Globus pallidus (tissue), 1 donor: ENCODE measurements around the gene P4HA2.

Source experiments
- DNase-seq: peaks from one replicate; pipeline ENCODE4 v3.0.0-alpha.2; 2015; ENCODE audit warnings: low spot score

The P4HA2 gene

DNA sequence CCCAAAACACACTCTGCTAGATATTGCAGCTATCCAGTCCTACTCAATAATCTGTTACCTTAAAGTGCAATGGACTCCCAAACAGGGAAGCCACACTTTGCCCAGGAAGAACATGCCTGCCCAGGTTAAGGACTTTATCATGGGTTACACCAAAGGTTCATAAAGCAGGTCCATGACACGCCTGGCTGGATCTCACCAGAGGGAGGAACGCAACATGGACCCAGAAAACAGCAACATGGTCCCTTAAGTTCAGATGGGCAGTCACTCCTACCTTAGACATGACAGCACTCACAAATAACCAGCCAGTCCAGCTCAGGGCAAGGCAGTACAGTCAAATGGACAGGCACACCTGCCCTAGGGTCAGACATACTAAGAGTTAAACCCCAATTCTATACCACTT is 3.8 kb downstream of the P4HA2 start:
- no peak for DNase-seq

DNA sequence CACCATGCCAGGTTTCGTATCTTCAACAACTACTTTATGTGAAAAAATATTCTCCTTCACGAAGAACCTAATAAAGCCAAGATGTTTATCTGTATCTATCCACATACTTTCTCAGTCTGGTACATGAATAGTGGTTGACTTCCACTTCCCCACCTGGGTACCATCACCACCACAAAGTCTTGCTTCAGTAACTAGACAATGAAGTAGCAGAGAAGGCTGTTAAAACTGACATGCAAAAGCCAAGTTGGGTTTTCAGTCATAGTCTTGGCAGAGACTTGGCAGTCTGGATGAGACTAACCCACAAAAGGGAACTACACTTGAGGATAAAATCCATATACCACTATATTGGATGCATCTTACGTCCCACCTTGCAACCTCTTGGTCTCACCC is 5.0 kb downstream of the P4HA2 start:
- DNase-seq = no peak

DNA sequence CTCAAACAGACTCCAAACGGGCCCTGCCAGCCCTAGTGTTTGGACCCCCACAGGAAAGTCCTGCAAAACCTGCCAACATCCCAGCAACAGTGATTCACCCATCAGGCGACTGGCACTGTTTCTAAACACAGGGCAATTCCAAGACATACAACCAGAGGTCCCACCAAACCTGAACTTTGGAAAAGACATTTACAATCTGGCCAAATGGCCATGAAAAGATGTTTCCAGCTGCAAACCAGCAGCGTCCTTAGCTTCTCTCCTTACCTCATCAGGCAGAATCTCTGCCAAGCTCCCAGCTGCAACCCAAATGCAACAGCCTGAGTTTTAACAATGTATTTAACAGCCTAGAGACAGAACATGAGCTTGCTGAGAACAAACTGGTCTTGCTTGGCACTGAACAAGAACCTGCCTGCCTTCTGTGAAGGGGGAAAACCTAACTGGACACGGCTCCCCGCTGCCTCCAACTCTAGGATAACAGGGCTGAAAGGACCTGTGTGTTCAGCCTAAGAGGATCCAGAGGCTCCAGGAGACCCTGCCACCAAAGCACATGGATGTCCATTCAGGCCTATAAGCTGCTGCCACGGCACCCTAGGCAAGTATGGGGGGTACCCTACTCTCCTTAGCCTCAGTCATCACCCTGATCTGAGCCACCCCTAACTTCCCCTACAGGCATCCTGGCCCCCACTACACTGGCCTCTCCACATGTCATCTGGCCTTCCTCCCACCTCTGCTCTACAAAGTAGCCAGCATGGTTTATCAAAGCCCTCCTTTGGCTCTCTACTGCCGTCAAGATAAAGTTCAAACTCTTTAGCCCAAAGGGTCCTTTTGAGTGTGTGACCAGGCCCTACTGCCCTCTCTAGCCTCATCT is 5.6 kb downstream of the P4HA2 start:
- DNase-seq = peak; percentile 41

DNA sequence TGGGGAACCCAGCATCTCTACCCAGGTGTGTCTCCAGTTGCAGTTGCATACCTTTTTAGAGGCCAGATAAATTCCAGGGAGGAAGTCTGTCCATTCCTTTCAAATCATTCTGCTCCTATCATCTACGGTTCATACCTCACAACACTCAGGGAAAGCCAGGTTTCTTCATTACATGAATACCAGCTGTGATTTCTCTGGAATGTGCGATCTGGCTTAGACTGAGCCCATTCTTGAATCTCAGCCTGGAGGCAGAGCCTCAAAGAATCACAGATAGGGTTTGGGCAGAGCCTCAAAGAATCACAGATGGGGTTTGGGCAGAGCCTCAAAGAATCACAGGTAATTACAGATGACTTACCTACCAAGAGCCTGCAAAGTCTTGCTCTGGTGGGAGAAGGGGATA is 7.2 kb downstream of the P4HA2 start:
- no peak for DNase-seq

DNA sequence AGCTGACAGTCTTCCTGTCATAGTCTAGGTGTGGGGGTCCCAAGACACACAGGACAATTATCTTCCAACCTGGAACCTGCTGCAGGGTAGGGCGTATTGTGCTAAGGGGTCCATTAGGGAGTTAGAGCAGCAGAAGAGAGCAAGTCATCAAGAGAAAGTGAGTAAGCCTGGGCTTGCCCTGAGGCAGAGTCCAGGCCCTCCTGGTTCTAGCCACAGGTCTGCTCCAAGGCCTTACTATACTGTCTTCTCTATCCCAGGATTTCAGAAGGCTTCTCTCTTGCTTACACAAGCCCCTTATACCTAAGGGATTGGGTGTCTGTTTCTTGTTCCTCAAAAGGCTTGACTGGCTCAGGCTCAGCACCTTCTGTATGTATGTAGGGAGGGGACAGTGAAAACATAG is 7.7 kb downstream of the P4HA2 start:
- DNase-seq = no peak

DNA sequence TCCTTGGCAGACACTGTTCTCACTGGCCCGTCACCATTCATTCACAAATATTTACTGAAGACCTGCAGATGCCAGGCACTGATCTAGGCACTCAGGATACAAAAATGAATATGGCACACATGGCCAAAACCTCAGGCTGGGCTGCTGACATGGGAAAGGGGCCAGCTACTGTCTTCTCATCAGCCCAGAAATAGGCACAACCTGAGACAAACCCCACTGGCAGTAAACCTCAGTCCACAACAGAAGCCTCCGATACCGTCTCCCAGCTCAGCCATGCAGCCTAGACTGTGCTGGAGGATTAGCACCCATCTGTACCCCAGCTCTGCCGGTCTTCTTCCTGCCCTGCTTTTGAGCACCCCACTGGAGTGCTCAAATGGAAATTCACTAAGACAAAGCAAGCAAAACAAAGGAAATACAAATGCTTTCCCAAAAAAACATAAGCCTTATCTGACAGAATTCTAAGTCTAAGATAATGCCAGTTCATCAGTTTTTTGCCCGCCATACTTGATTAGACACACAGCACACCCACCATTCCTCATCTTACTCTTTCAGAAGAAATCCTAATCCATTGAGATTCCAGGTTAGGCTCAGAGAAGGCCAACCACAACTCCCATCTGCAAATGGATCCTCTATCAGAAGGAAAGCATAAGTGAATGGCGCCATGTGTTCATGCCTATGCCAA is 8.2 kb downstream of the P4HA2 start:
- no peak for DNase-seq

DNA sequence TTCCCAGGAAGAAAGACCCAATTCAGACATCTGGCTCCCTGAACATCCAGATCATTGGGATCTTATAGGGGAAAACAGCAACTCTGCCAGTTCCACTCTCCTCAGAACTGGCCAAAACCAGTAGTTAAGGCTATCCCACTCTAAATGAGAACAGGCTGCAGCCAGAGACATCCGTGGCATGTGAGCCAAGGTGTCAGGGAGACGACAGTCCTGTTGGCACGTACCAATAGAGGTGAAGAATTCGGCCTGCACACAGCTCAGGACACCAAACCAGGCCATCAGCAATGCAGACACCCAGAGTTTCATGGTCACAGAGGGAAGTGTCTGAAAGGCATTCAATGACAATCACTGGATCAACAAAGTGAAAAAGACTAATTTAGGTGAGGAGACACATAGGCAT is 9.3 kb downstream of the P4HA2 start:
- no peak for DNase-seq

DNA sequence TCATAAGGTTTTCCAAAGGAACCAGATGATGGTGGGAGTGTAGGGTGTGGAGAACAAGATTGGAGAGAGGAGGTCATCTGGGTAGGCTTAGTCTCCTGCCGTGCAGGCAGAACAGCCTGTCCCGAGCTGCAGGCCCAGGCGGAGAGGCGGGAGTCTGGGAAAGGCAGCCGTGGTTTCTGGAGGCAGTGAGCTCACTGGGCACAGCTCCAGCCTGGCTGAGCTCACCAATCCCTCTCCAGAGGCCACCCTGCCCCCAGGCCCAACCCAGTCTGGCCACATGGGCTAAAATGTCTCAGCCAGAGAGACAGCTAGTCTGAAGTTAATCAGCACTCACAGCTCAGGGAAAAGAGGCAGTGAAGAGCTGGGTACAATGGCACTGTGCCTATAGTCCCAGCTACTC is 12.3 kb downstream of the P4HA2 start:
- DNase-seq = peak; percentile 81

DNA sequence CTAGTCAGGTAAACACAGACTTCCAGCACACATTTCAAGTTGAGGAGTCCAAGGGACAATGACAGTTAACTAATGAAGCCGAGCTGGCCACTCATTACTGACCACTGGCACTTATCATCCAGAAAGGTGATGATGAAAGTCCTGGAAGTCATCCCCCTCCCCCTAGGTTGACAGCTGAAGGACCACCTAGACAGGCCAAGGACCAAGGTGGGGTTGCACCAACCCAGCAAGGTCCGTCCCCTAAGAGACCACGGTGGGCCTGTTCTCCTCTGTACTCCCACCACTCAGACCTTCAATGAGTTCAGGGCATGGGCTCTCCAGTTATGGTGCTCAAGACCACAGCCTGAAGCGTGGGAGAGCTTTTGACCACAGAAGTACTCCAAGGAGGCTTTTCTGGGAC is 13.2 kb downstream of the P4HA2 start:
- no peak for DNase-seq

DNA sequence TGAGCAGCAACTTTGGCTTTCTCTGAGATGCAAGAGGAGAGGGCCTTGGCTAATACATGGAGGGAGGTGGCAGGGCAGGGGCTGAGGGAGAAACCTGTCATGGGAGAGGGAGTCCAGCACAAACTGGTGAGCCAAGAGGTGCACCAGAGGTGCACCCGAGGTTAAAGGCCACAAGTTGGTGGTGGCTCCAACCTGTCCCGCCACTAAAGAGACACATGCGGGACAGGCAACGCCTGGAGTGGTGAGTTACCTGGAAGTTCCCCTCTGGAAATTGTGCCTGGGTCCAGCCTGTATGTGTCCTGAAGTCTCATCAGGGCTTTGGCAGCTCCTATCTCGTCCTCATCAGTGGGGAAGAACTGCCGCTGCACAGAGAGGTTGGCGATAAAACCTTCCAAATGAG is 14.0 kb downstream of the P4HA2 start:
- DNase-seq = no peak

DNA sequence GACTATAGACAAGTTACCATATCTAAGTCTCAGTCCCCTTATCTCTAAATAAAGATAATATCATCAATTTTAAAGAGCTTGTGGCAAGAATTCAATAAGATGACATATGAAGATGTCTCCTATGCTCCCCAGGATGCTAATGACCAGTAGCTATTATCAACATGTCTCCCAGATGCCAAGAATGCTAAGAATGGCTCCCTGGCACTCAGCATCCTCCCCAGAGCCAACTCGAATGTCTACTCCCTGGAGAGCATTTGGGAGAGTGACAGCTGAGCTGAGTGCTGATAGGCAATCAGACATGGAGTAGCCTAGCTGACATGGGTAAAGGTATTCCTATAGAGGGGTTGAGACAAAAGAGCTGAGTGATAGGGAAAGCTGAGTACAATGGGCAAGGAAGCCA is 15.9 kb downstream of the P4HA2 start:
- DNase-seq = no peak

DNA sequence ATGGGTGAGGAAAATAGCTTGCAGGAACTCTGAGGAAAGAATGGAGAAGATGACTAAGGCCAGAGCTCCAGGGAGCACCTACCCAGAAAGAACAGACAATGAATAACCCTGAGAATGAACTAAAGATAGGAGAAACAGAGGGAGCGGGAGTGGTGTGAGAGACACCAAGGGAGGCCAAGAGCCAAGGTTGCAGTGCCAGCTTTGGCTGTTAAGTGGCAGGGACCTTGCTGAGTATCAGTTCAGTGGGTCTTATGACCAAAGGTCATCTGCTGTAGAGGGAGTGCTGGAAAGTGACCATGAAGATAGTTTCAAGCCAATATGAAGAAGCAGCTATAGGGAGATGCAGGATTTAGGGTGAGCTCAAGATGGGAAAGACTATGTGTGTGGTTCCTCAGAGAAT is 16.7 kb downstream of the P4HA2 start:
- DNase-seq = no peak

DNA sequence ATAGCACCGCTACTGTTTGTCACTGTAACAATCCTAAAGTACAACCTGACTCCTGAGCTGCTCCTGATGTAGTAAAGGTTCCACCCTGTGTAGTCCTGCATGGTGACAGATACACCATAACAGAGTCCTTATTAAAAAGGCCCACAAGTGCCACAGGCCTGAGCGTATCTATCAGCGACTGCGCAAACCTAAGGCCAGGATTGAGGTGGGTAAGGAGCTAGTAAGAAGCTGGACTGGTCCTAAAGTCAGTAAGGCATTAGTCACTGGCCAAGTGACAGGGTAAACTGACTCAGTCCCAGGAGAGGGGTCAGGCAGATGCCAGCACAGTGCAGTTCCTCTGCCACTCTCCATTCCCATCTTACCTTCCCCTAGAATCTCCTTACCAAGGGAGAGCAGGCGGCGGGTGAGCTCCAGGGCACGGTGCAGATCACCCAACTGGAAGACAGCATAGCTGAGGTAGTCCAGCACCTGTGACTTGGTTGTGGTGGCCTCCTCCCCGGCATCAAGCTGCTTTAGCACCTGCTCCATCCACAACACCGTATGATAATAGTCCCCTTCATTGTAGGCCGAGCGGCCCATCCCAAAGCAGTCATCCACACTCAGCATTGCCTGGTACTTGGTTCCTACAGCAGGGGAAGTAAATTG is 17.6 kb downstream of the P4HA2 start:
- no peak for DNase-seq

DNA sequence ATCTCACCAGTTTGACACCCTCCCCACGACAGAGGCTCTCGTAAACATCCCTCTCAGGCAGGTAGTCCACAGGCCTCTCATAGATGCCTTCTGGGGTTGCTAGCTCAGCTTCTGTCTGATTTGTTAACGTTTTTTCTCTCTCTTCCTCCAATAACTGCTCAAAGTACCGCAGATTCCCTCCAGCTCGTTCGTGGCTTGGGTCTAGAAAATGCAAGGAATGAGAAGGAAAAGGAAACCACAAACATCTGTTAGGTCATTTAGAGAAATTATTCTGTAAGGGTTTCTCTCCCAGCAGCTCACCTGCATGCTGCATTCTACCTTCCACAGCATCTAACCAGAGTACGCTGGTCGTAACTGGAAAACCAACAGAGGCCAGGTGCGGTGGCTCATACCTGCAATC is 18.5 kb downstream of the P4HA2 start:
- DNase-seq = no peak

DNA sequence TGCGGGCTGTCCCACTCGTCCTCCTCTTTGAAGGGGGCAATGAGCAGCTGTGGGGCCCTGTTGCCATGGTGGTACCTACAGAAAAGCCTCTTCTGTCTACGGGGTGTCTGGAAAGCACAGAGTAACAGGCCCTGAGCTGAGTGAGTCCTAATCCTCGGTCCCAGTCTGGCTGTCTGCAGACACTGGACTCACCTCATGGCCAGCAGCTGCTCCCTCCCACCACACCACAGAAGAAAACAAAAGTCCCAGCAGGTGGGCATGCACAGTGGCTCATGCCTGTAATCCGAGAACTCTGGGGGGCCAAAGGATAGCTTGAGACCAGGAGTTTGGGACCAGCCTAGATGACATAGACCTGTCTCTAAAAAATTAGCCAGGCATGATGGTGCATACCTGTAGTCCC is 19.9 kb downstream of the P4HA2 start:
- DNase-seq = no peak

DNA sequence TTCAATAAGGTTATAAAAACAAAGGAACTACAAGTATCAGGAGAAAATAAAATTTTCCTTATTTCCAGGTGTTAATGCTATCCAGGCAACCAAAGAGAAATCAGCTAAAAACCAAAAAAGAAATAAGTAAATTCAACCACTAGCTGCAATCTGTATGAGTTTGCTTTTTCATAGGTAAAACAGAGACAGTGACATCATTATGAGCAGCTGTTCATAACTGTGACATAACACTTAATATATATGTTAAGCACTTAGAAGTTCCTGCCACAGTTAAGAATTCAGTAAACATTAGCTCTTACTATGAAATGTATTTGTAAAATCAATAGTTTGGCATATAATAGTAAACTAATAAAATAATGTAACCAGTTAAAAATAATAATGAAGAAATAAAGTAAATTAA is 20.9 kb downstream of the P4HA2 start:
- no peak for DNase-seq

DNA sequence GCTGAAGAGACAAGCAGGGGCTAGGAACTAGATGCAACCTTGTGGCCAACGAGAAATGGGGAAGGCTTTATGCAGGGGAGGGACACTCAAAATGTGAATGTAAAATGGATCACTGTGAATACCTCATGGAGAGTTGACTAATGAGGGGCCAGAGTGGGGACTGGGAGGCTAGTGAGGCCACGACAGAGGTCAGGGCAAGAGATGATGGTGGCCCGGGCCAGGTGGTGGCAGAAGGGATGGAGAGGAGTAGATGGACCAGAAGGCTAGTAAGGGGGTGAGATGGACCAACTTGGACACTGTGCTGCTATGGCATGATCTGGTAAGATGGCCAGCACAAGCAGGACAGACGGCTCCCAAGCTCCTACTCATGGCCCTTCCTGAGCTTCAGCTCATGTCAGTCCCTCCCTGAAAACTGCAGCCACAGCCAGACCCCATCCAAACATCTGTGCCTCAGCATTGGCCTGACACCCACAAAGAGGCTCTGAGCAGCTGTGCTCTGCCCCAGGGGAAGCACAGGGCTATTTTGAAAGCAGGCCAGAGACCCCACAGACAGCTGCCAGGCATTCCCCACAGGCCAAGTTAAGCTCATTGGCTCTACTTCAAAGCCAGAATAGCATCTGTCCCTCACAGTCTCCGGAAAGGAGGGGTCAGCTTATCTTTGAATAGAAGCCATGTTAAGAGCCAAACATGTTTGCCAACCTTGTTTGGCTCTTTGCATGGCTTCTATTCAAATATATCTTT is 22.1 kb downstream of the P4HA2 start:
- no peak for DNase-seq

DNA sequence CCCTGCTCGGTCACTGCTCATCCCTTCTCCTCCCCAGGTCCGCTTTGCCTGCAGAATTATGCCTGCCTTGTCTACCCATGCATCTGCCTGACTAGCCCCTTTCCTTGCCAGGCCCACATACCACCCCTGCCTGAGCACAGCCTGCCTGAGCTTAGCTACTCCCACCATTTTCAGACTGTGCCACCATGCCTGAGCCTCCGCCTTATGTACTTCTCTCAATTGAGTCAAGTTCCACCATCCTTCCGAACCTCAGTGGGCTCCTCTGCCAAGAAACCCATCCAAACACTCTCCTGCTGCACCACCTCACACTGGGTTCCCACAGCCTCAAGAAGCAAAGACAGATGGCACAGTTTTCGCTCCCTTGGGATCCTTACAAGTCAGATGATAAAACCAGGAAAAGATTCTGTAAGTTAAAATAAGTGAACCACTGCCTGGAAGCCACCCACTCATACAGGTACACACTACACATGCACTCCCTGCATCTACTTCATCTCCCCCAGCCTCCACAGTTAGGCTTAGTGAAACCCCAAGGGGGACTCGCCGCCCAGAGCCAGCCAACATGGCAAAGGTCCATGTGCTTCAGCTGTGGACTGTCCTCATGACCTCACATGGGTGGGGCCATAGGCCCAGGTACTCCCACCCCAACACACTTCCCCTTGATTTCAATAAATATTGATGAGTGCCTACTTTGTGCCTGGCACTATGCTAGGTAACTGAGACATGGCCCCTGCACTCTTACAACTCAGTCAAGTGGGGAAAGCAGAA is 23.1 kb downstream of the P4HA2 start:
- DNase-seq = no peak

DNA sequence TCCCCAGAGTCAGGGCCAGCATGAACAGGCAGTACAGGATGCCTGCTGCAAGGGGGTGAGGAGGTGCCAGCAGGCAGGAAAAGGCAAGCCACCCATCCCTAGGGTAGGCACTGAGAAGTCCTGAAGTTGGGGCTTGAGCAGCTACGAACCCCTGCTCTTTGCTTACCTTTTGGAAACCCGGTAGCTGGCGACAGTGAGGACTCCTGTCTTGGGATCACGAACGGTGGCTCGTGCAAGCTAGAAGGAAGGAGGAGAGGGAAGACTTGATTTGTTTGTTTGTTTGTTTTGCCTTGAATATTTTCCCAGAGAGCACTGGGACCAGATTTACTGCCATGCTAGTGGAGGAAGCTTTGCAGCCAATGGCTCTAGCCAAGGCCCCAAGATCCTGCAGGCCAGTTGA is 23.7 kb downstream of the P4HA2 start:
- DNase-seq = no peak

DNA sequence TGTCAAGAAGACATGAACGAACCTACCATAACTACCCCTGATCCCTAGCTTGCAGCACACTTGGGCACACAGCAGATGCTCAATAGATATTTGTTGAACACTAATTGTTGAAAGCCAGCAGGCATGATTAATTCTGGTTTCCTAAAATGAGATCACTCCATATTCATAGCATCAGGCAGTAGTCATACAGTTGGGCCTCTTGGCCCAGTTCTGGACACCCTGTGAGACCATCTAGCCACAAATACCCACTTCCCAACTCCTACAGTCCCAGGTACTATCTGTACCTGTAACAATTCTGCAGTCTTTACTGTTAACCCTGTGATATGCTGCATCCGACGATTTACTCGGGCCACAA is 24.2 kb downstream of the P4HA2 start:
- DNase-seq = no peak

DNA sequence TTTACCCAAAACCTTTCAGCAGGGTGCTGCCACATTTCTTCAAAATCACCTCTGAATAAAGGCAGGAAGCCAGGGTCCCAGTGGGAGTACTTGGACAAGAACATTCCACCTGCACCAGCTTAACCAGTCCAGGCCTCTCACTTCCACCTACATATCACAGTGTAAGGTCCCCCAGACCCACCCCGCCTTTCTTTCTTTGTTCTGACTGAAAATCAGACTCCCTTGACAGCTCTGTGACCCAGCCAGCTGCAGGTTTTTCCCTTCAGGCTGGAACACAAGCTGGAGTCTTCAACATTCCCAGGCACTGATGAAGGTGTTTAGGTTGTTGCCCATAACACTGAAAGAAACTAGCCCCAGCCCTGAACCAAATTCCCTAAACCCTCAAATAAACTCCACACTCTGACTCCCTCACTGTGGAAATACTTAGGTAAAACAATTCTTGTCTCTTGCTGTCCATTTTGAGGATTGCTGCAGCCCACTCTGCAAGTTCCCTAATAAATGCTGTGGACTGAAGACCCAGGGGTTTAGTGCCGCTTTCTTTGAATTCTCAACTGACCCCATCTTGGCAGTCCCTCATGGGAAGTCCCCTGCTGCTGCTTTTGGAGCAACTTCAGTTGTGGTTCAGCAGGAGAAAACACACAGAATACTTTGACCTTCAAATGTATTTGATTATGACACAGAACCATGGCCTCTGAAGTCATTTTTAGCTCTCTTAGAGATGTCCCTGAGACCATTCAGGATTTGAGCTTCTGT is 24.8 kb downstream of the P4HA2 start:
- DNase-seq = no peak
